MCF 10A (cell line): ENCODE results near the gene TLN1. TPM values are rescaled to one million over a fixed set of nuclear protein-coding genes. Genes with fewer than 3 reads are reported as not detected.
A peak's percentile ranks its signal among the peaks of the same experiment; 100 is the strongest.

Experiments
- BruUV-seq: library from RNA; stranded (reverse); fragments of 400-500 nt; replicated peaks from 2 replicates; lab custom pipeline; 2021; lab: Mats Ljungman, UMichigan
- CTCF ChIA-PET: fragments of 300-600 bp; sonication (Branson Sonifier 250); formaldehyde crosslinking; extraction: SDS; loops from one replicate; lab custom pipeline; 2021; ENCODE audit warnings: antibody characterized with exemption, inconsistent platforms; lab: Yijun Ruan, JAX
- POLR2A ChIA-PET: fragments of 300-600, 350-650 bp; sonication (Branson Sonifier 250); formaldehyde crosslinking; extraction: SDS; loops from one replicate; lab custom pipeline; 2020; ENCODE audit warnings: antibody characterized with exemption, inconsistent platforms; lab: Yijun Ruan, JAX
- DNase-seq: peaks from one replicate; pipeline ENCODE4 v3.0.0-alpha.2; 2018; ENCODE audit not compliant: unreplicated experiment
- H3K27ac Mint-ChIP-seq: one replicate; pipeline ENCODE4 v1.8.0; 2022; ENCODE audit warnings: mild to moderate bottlenecking, low read depth, mixed read lengths; ENCODE audit not compliant: unreplicated experiment
- H3K27me3 Mint-ChIP-seq: one replicate; pipeline ENCODE4 v1.8.0; 2022; ENCODE audit warnings: mixed read lengths; ENCODE audit not compliant: insufficient read depth, unreplicated experiment
- H3K36me3 Mint-ChIP-seq: one replicate; pipeline ENCODE4 v1.8.0; 2022; ENCODE audit warnings: mild to moderate bottlenecking, moderate library complexity, mixed read lengths; ENCODE audit not compliant: insufficient read depth, unreplicated experiment
- H3K4me1 Mint-ChIP-seq: one replicate; pipeline ENCODE4 v1.8.0; 2022; ENCODE audit warnings: mixed read lengths; ENCODE audit not compliant: insufficient read depth, unreplicated experiment
- H3K4me3 Mint-ChIP-seq: one replicate; pipeline ENCODE4 v1.8.0; 2022; ENCODE audit warnings: mild to moderate bottlenecking, moderate library complexity, mixed read lengths; ENCODE audit not compliant: unreplicated experiment
- H3K9me3 Mint-ChIP-seq: one replicate; pipeline ENCODE4 v1.8.0; 2022; ENCODE audit warnings: mixed read lengths; ENCODE audit not compliant: unreplicated experiment
- intact Hi-C: fragments of 100-400 bp; cut with micrococcal nuclease; formaldehyde crosslinking; loops from 2 replicates; pipeline ENCODE4 v1.14.1; 2022
- total RNA-seq: library from RNA; stranded (reverse); gene quantifications from 2 replicates; pipeline ENCODE4 v1.2.3, GENCODE V29; 2022
- TF ChIP-seq, protein P1 (sequence below): fragments of 200-600 bp; IDR thresholded peaks from one replicate; pipeline ENCODE4 v1.8.0; 2022; ENCODE audit warnings: antibody characterized with exemption, mild to moderate bottlenecking; ENCODE audit not compliant: unreplicated experiment

TLN1 gene
- total RNA-seq, 1 experiment from 2014 or later = 224 TPM

DNA sequence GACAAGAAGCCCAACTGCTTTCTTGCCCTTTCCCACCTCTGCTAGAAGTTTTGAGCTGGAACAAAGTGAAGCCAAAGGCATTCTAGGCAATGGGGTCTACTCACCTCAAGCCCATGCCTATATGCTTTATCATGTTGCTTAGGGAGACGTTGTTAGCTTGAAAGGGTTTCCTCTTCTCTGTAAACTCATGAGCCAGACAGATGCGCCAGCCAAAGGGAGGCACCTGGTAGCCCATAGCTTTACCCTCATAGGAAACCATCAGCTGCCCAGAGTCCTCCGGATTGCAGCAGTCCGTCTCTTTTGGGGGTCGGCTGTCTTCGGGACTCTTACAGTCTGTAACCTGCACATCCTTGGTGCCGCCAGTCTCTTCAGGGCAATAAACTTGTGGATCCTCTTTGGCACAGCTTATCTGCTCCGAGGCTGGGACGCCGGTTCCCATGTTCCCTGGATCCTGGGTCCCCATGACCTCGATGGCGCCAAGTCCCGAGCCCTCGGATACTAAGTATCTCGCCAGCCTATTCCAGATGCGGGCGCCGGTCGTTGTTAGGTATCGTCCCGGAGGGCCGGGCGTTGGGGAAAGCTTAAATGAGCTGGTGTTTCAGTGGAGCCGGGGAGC is 16.4 kb upstream of the TLN1 start:
- TF ChIP-seq, protein P1, sequence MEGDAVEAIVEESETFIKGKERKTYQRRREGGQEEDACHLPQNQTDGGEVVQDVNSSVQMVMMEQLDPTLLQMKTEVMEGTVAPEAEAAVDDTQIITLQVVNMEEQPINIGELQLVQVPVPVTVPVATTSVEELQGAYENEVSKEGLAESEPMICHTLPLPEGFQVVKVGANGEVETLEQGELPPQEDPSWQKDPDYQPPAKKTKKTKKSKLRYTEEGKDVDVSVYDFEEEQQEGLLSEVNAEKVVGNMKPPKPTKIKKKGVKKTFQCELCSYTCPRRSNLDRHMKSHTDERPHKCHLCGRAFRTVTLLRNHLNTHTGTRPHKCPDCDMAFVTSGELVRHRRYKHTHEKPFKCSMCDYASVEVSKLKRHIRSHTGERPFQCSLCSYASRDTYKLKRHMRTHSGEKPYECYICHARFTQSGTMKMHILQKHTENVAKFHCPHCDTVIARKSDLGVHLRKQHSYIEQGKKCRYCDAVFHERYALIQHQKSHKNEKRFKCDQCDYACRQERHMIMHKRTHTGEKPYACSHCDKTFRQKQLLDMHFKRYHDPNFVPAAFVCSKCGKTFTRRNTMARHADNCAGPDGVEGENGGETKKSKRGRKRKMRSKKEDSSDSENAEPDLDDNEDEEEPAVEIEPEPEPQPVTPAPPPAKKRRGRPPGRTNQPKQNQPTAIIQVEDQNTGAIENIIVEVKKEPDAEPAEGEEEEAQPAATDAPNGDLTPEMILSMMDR = no peak
- Mint-ChIP-seq H3K27me3 (no peaks in the 10 kb centered on the region), H3K36me3 (peaks cover 48% of the 10 kb centered on the region), H3K4me1 (peaks cover 31% of the 10 kb centered on the region), H3K4me3 (peak overlapping the region; percentile 94), H3K27ac (peak overlapping the region; percentile 85), H3K9me3 (no peaks in the 10 kb centered on the region)
- TSS peak; percentile 39 for BruUV-seq
- CTCF ChIA-PET = interaction anchor here (0.6 to 8.0 kb wide), 19 partner anchors 9 to 988 kb away, joined by 3 to 150 read pairs (median 3); partner anchors contain the start of genes CCDC107, CREB3, RMRP and TLN1
- intact Hi-C loops = loop anchor here (5.0 kb wide), 1 partner anchor 34 kb away; no protein-coding TSS in a partner anchor
- POLR2A ChIA-PET = interaction anchor here (0.5 to 9.6 kb wide), 25 partner anchors 8 to 1494 kb away, joined by 3 to 284 read pairs (median 4); partner anchors contain the start of genes ARHGEF39, CCDC107, CREB3 and HRCT1
- no peak for DNase-seq

DNA sequence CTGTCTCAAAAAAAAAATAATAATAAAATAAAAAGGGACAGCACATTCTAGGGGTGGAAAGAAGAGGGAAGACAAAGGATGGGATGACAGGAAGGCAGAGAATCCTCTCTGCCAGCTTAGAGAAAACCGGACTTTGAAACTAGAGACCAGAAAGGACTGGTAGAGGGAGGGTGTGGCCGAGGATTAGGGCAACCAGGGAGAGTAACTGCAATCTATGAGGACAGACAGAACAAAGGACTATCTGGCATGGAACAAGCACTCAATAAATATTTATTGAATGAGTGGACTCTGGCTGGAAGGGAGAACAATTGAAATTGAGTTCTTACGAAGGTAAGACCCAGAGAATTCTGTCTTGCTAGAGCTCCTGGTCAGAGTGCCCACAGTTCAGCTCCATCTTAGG is 14.6 kb upstream of the TLN1 start:
- Mint-ChIP-seq H3K4me3 (peak overlapping the region; percentile 94), H3K27ac (peak overlapping the region; percentile 85), H3K27me3 (no peaks in the 10 kb centered on the region), H3K9me3 (no peaks in the 10 kb centered on the region), H3K4me1 (peaks cover 35% of the 10 kb centered on the region), H3K36me3 (peaks cover 51% of the 10 kb centered on the region)
- no peak for DNase-seq
- BruUV-seq = no TSS peak
- intact Hi-C loops = loop anchor here (5.0 kb wide), 1 partner anchor 36 kb away; no protein-coding TSS in a partner anchor
- TF ChIP-seq, protein P1 = no peak
- ChIA-PET CTCF (interaction anchor here (1.1 to 8.0 kb wide), 5 partner anchors 11 to 89 kb away, joined by 3 to 150 read pairs (median 5); partner anchors contain the start of genes CCDC107, CREB3, RMRP and TLN1), POLR2A (interaction anchor here (1.0 to 9.6 kb wide), 8 partner anchors 10 to 160 kb away, joined by 3 to 284 read pairs (median 20); partner anchors contain the start of genes CCDC107, CREB3, HRCT1 and RMRP)

DNA sequence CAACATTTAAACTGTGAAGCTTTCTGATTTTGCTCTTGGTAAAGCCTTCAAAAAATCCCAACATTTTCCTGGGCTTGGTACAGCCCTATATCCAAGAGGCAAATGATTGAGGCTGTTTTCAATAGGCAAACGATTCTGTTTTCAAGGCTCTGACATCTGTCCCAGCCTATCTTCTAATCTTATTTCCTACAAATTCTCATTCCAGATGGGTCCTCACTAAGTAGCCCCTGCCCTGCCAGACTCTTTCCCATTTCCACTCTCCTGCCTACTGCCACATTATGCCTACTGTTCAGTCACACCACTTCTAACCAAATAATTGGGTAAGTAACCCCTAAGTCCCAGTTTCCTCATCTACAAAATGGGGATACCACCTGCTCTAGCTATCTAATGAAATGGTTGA is 13.6 kb upstream of the TLN1 start:
- DNase-seq = no peak
- peak overlapping the region; percentile 94 for H3K4me3 Mint-ChIP-seq
- no peaks in the 10 kb centered on the region for H3K9me3 Mint-ChIP-seq
- peaks cover 57% of the 10 kb centered on the region for H3K36me3 Mint-ChIP-seq
- intact Hi-C loops = loop anchor here (5.0 kb wide), 1 partner anchor 37 kb away; no protein-coding TSS in a partner anchor
- POLR2A ChIA-PET = interaction anchor here (0.9 to 9.6 kb wide), 4 partner anchors 13 to 277 kb away, joined by 3 to 284 read pairs (median 3); partner anchors contain the start of genes CREB3 and TLN1
- no peaks in the 10 kb centered on the region for H3K27me3 Mint-ChIP-seq
- peaks cover 31% of the 10 kb centered on the region for H3K4me1 Mint-ChIP-seq
- CTCF ChIA-PET = interaction anchor here (0.5 to 8.0 kb wide), 5 partner anchors 11 to 816 kb away, joined by 3 to 150 read pairs (median 4); partner anchors contain the start of genes CREB3 and TLN1
- TF ChIP-seq, protein P1 = no peak
- no TSS peak for BruUV-seq
- peak overlapping the region; percentile 85 for H3K27ac Mint-ChIP-seq
